Heart left ventricle (tissue), 16 donors: Measurements from ENCODE around the gene SLC10A6. TPM values are rescaled to one million over a fixed set of nuclear protein-coding genes. Genes with fewer than 3 reads are reported as not detected.
A peak's percentile ranks its signal among the peaks of the same experiment; 100 is the strongest.

ENCODE experiments used
- ATAC-seq, 4 donors: fragments of 200-7000 bp; cut with Tn5 transposase; one replicate each; pipeline ENCODE4 v1.9.1; 2020 to 2022; ENCODE audit warnings: moderate library complexity in 4 of 4, mild to moderate bottlenecking in 3 of 4, moderate number of reproducible peaks in 1 of 4
- DNase-seq, 5 donors: peaks; one replicate each; pipeline ENCODE4 v3.0.0-alpha.2; 2020
- H3K27ac ChIP-seq, 12 donors: fragments of 200-600 bp; sonication (generic) in 4 of 12; one replicate each; pipeline versions ENCODE4 v1.5.0 to v1.8.0; 2016 to 2022; ENCODE audit warnings: mild to moderate bottlenecking in 2 of 12
- H3K27me3 ChIP-seq, 9 donors: fragments of 200-600 bp; sonication (generic) in 2 of 9; one replicate each; pipeline versions ENCODE4 v1.5.1 to v1.8.0; 2016 to 2022; ENCODE audit warnings: mild to moderate bottlenecking in 3 of 9
- H3K36me3 ChIP-seq, 9 donors: fragments of 200-600 bp; sonication (generic) in 2 of 9; one replicate each; pipeline versions ENCODE4 v1.5.0 to v1.8.0; 2018 to 2022; ENCODE audit warnings: mild to moderate bottlenecking in 2 of 9
- H3K4me1 ChIP-seq, 12 donors: fragments of 200-600 bp; sonication (generic) in 4 of 12; one replicate each; pipeline versions ENCODE4 v1.5.0 to v1.8.0; 2016 to 2022; ENCODE audit warnings: mild to moderate bottlenecking in 3 of 12
- H3K4me3 ChIP-seq, 12 donors: fragments of 200-600 bp; sonication (generic) in 4 of 12; one replicate each; pipeline versions ENCODE4 v1.5.0 to v1.8.0; 2017 to 2022; ENCODE audit warnings: mild to moderate bottlenecking in 9 of 12, moderate library complexity in 4 of 12
- H3K9me3 ChIP-seq, 12 donors: fragments of 200-600 bp; sonication (generic) in 4 of 12; one replicate each; pipeline versions ENCODE4 v1.5.0 to v1.8.0; 2016 to 2022; ENCODE audit warnings: mild to moderate bottlenecking in 1 of 12
- POLR2A ChIP-seq, 2 donors: fragments of 450-650 bp; IDR thresholded peaks; one replicate each; pipeline ENCODE4 v1.6.1; 2017; ENCODE audit warnings: antibody characterized with exemption in 2 of 2, mild to moderate bottlenecking in 2 of 2, moderate library complexity in 2 of 2
- WGBS, 4 donors: extraction: QIAGEN DNeasy Blood & Tissue Kit in 2 of 4; methylation state at CpG; one replicate each; pipeline versions ENCODE4 v1.1.5 to v1.1.7; 2013 to 2018; 5-methylcytosine and 5-hydroxymethylcytosine counted together
- intact Hi-C, 10 donors: fragments of 100-400 bp; cut with DNase I; formaldehyde crosslinking; loops; one replicate each; pipeline versions ENCODE4 v1.11.1 to v1.14.2; 2022
- polyA plus RNA-seq, 2 donors: library from polyadenylated mRNA; stranded (reverse); fragments of 200-250 nt; gene quantifications; one replicate each; pipeline ENCODE4 v1.2.3, GENCODE V29; 2013
- total RNA-seq, 9 donors: library from RNA; depleted of rRNA in 2 of 9; stranded (reverse); fragments of >200 nt in 2 of 9; fragmentation: NEBNext Ultra II Directional in 3 of 9; extraction: Animal tissue kit (Norgen Biotek cat#: 25700) in 3 of 9; gene quantifications; one replicate each; pipeline versions ENCODE4 v1.1.0 to v1.2.4, GENCODE V29; 2016 to 2023
- TF ChIP-seq, protein P1 (sequence below), 12 donors: fragments of 200-600 bp; sonication (generic) in 4 of 12; IDR thresholded peaks; one replicate each; pipeline versions ENCODE4 v1.5.0 to v1.8.0; 2018 to 2022; ENCODE audit warnings: antibody characterized with exemption in 12 of 12, mild to moderate bottlenecking in 5 of 12
- donor health status: ischemic (EF 13 %, LVEDD 7.1; RV severe dilation, severe dysfunction).
- donor health status: healthy with polysubstance abuse.
- donor health status: DM: no; HTN: yes; CAD: no.
- donor health status: DM: no; HTN: no; CAD: no.
- donor health status: ischemic (EF 25% LVEDD 6.9; RV normal size, moderate dysfunction).
- donor health status: ischemic (EF 25% LVEDD 5.7; RV mildly dilated, moderate dysfunction).
- donor health status: healthy.
- donor health status: DM: yes; HTN: yes; CAD: no.
- donor health status: ischemic (EF 35%, LVEDD 5.7; RV mildly dilated, moderate dysfunction).
- donor health status: nonischemic (EF 11% LVEDD 7.7; RV severe dilation, severe dysfunction).
- donor health status: DM: yes; HTN: yes; CAD: no.
- donor health status: PGD.
- donor health status: ischemic (EF 29% LVEDD 5.4; RV normal size, mild dysfunction).
- donor health status: nonischemic (EF 23%, LVEDD 6.1; RV moderate dilation, normal function).

SLC10A6 gene
- total and polyA plus RNA-seq, 11 donors: 0.30 to 2.0 (median 0.53) TPM; not detected in 1

DNA sequence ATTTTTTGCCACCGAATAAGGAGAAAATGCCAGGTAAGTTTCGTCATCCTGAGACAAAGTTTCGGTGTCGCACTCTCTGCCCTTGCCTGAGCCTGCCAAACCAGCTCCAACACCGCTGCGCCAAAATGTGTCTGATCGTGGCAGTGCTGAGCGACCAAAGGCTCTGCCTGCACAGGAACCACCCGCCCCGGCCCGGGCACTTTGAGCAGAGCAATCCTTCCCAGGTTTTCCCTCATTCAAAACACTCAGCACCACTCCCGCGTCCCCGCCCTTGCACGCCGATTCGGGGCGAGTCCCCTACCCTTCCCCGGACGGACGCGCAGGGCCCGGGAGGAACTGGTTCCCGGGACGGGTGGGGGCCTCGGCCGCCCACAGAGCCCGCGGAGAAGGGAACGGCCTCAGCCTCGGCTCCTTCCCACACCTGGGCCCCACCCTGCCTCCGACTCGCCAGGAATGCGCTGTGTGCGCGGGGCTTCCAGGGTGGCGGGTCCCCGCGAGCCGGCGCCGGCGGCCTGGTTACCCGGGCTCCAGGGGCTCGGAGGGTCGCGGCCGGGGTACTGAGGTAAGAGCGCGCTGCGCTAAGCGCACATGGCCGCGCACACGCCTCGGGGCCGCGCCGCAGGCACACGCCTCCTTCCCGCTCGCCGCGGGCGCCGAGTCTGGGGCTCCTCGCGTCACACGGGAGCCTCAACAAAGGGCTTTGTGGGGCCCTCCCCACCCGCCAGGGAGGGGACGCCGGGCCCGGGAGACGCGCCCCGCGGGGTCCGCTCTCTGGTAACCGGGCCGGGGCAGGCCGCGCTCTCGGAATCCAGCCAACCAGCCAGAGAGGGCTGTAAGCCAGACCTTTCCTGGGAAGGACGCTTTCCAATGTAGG lies 42.8 kb upstream of the SLC10A6 start, which contains the start of gene C4orf36:
C4orf36 (minus strand) TSS at position 661 of the 874 bp plus-strand sequence. CDS start 902 bp downstream, outside the sequence.
- Histone ChIP-seq H3K27ac (peak within 1 kb of the TSS in 8 of 12 donors; percentile 11 to 71 (median 56)), H3K36me3 (peaks cover 0 to 9% (median 0%) of the 10 kb centered on the region in 9 donors)

DNA sequence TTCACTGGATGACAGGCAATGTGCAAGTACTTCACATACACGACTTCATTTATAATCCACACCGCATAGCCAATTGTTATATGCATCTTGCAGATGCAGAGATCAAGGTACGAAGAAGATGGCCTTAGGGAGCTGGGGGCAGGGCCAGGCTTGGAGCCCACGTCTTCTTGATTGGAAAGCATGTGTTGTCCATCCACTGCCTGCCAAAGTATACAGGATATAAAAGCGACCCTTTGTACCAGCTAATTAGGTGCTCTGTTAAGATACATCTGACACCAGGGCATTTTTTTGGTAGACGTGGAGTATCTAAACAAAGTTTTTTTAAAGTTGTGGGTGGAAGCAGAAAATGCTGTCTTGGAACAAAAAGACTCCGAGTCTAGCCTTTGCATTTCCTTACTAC lies 41.6 kb upstream of the SLC10A6 start:
- intact Hi-C loops: loop anchor here in 3 of 10 donors (10.0 kb wide), 2 partner anchors 86 to 296 kb away; partner anchors contain the start of gene PTPN13 (in 2 of the 3)
- no peak for DNase-seq
- Histone ChIP-seq H3K9me3 (no peaks in the 10 kb centered on the region), H3K4me1 (peaks cover 0 to 19% (median 4%) of the 10 kb centered on the region in 12 donors), H3K27me3 (peaks cover 0 to 9% (median 0%) of the 10 kb centered on the region in 9 donors), H3K36me3 (peaks cover 0 to 10% (median 0%) of the 10 kb centered on the region in 9 donors), H3K4me3 (no peak overlapping the region), H3K27ac (no peak overlapping the region)
- ATAC-seq: no peak
- TF ChIP-seq, protein P1, sequence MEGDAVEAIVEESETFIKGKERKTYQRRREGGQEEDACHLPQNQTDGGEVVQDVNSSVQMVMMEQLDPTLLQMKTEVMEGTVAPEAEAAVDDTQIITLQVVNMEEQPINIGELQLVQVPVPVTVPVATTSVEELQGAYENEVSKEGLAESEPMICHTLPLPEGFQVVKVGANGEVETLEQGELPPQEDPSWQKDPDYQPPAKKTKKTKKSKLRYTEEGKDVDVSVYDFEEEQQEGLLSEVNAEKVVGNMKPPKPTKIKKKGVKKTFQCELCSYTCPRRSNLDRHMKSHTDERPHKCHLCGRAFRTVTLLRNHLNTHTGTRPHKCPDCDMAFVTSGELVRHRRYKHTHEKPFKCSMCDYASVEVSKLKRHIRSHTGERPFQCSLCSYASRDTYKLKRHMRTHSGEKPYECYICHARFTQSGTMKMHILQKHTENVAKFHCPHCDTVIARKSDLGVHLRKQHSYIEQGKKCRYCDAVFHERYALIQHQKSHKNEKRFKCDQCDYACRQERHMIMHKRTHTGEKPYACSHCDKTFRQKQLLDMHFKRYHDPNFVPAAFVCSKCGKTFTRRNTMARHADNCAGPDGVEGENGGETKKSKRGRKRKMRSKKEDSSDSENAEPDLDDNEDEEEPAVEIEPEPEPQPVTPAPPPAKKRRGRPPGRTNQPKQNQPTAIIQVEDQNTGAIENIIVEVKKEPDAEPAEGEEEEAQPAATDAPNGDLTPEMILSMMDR (IDR thresholded peaks at IDR 0.05): no peak
- no peak for TF ChIP-seq POLR2A (IDR thresholded peaks at IDR 0.05)
- 65 to 75% (median 72%) methylated on average over 7 of the region's 7 CpGs for WGBS, 4 donors

More for the DNA sequence above, 42.8 kb upstream of the SLC10A6 start, which contains the start of gene C4orf36:
- no peaks in the 10 kb centered on the region for H3K9me3 ChIP-seq
- peaks cover 0 to 9% (median 0%) of the 10 kb centered on the region in 9 donors for H3K27me3 ChIP-seq
- peak within 1 kb of the TSS; percentile 57 to 95 (median 82) for H3K4me3 ChIP-seq
- peaks cover 0 to 19% (median 4%) of the 10 kb centered on the region in 12 donors for H3K4me1 ChIP-seq
- ATAC-seq: peak; percentile 44 to 86 (median 78)
- DNase-seq: peak; percentile 46 to 68 (median 59)
- no peak for TF ChIP-seq POLR2A (IDR thresholded peaks at IDR 0.05)
- TF ChIP-seq, protein P1 (IDR thresholded peaks at IDR 0.05): no peak
- intact Hi-C loops: loop anchor here in 4 of 10 donors (2.0 to 10.0 kb wide), 3 partner anchors 87 to 395 kb away; partner anchors contain the start of gene PTPN13 (in 2 of the 4)
- 1 to 4% (median 3%) methylated on average over 34 to 84 of the region's 84 CpGs for WGBS, 4 donors

DNA sequence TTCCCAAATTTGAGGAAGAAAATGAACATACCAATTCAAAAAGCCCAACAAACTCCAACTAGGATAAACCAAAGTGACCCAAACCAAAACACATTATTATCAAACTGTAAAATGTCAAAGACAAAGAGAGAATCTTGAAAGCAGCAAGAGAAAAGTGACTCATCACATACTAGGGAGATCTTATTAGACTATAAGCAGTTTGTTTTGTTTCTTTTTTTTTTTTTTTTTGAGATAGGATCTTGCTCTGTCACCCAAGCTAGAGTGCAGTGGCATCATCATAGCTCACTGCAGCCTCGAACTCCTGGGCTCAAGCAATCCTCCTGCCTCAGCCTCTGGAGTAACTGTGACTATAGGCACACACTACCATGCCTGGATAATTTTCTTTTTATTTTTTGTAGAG lies 30.5 kb upstream of the SLC10A6 start:
- Histone ChIP-seq H3K4me3 (no peak overlapping the region), H3K4me1 (peaks cover 0 to 2% (median 0%) of the 10 kb centered on the region in 12 donors), H3K36me3 (no peaks in the 10 kb centered on the region), H3K27me3 (no peaks in the 10 kb centered on the region), H3K9me3 (peaks cover 0 to 28% (median 15%) of the 10 kb centered on the region in 12 donors), H3K27ac (no peak overlapping the region)
- ATAC-seq (no peak), DNase-seq (no peak)
- TF ChIP-seq, protein P1 (IDR thresholded peaks at IDR 0.05): no peak
- TF ChIP-seq POLR2A (IDR thresholded peaks at IDR 0.05): no peak
- intact Hi-C loops: no loop called here
- 61 to 85% (median 74%) methylated on average over 1 of the region's 1 CpG for WGBS, 4 donors

DNA sequence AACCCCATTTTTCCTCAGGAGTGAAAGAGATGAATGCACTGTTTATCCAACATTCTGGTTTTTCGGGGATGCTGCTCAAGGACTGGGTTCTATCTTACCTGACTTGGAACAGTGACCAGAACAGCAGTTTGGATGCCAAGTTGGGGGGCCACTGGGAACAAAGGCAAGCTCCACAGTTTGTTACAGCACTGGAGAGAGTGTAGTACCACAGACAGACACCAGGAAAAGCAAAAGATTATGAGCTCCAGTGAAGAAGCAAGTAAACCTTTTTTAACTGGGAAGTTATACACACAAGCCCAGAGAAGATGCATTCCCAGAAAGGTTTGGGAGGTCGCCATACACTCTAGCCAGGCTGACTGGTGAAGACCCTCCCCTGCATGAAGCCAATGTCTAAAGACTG lies 29.5 kb upstream of the SLC10A6 start:
- intact Hi-C loops: no loop called here
- DNase-seq (no peak), ATAC-seq (no peak)
- WGBS, 4 donors: 92 to 97% (median 96%) methylated on average over 2 of the region's 2 CpGs
- Histone ChIP-seq H3K27ac (no peak overlapping the region), H3K27me3 (no peaks in the 10 kb centered on the region), H3K9me3 (peaks cover 0 to 26% (median 15%) of the 10 kb centered on the region in 12 donors), H3K36me3 (no peaks in the 10 kb centered on the region), H3K4me1 (peaks cover 0 to 2% (median 0%) of the 10 kb centered on the region in 12 donors), H3K4me3 (no peak overlapping the region)
- TF ChIP-seq POLR2A (IDR thresholded peaks at IDR 0.05): no peak
- TF ChIP-seq, protein P1 (IDR thresholded peaks at IDR 0.05): peak in 1 of 12 donors; percentile 13
